Testis (tissue), 3 donors: Measurements from ENCODE around the gene HBEGF. TPM values are rescaled to one million over a fixed set of nuclear protein-coding genes. Genes with fewer than 3 reads are reported as not detected.
A peak's percentile ranks its signal among the peaks of the same experiment; 100 is the strongest.

Experiments
- DNase-seq: peaks from one replicate; pipeline ENCODE4 v3.0.0-alpha.2; 2019
- H3K27ac ChIP-seq, 2 donors: fragments of 200-600 bp; sonication (generic); one replicate each; pipeline ENCODE4 v1.5.1; 2019
- H3K27me3 ChIP-seq: fragments of 200-600 bp; sonication (generic); one replicate; pipeline ENCODE4 v1.5.1; 2019
- H3K36me3 ChIP-seq: fragments of 200-600 bp; sonication (generic); one replicate; pipeline ENCODE4 v1.5.1; 2017; ENCODE audit warnings: low read depth; ENCODE audit errors: missing control alignments
- H3K4me1 ChIP-seq: fragments of 200-600 bp; sonication (generic); one replicate; pipeline ENCODE4 v1.5.1; 2019
- H3K4me3 ChIP-seq, 2 donors: fragments of 200-600 bp; sonication (generic); one replicate each; pipeline ENCODE4 v1.5.1; 2017 to 2019
- H3K9me3 ChIP-seq: fragments of 200-600 bp; sonication (generic); one replicate; pipeline ENCODE4 v1.5.1; 2017
- CTCF ChIP-seq, 3 experiments: fragments of 450-650 bp in 2 of 3; fragments of 200-600 bp in 1 of 3; sonication (generic) in 1 of 3; IDR thresholded peaks; one replicate each; pipeline ENCODE4 v1.5.1; 2016 to 2019; ENCODE audit warnings: antibody characterized with exemption in 3 of 3, mild to moderate bottlenecking in 2 of 3, moderate library complexity in 1 of 3
- POLR2A ChIP-seq: fragments of 450-650 bp; IDR thresholded peaks from one replicate; pipeline ENCODE4 v1.6.1; 2017; ENCODE audit warnings: antibody characterized with exemption, mild to moderate bottlenecking, moderate library complexity
- WGBS, 2 donors: methylation state at CpG; one replicate each; pipeline ENCODE4 v1.1.5; 2018; 5-methylcytosine and 5-hydroxymethylcytosine counted together
- intact Hi-C: fragments of 100-400 bp; cut with DNase I; formaldehyde crosslinking; loops from one replicate; pipeline ENCODE4 v1.15.1; 2023; ENCODE audit warnings: low total_unique reads
- polyA plus RNA-seq: library from polyadenylated mRNA; stranded (reverse); fragments of 350-450 nt; fragmentation: Illumina TruSeq; extraction: RNeasy Lipid Tissue Mini Kit (QIAGEN cat#74804); gene quantifications from one replicate; pipeline ENCODE4 v1.2.3, GENCODE V29; 2014; ENCODE audit warnings: low read depth, low replicate concordance; ENCODE audit not compliant: insufficient read depth
- total RNA-seq, 2 donors: library from RNA; depleted of rRNA; stranded (reverse); fragments of >200 nt; gene quantifications; one replicate each; pipeline ENCODE4 v1.2.3, GENCODE V29; 2016

Gene HBEGF
- total and polyA plus RNA-seq, 3 donors from 2014 or later: 8.2 to 23.9 (median 23.2) TPM

- Histone ChIP-seq H3K4me3 (no peak overlapping the region), H3K9me3 (no peaks in the 10 kb centered on the region), H3K4me1 (peaks cover 21% of the 10 kb centered on the region), H3K36me3 (no peaks in the 10 kb centered on the region), H3K27ac (peak overlapping the region; percentile 60 to 72), H3K27me3 (no peaks in the 10 kb centered on the region)
- intact Hi-C loops: no loop called here
- DNase-seq: no peak
- no peak for TF ChIP-seq CTCF (IDR thresholded peaks at IDR 0.05)
- TF ChIP-seq POLR2A: no peak
- WGBS, 2 donors: 46 to 57% methylated on average over 4 of the region's 4 CpGs
Measured at GRCh38 chr5:140293091-140293848, 53.1 kb downstream of the HBEGF start.

GRCh38 chr5:140292212-140293036, 54.0 kb downstream of the HBEGF start:
- no peak for DNase-seq
- Histone ChIP-seq H3K4me1 (peaks cover 21% of the 10 kb centered on the region), H3K36me3 (no peaks in the 10 kb centered on the region), H3K27ac (peak overlapping the region; percentile 60 to 72), H3K4me3 (no peak overlapping the region), H3K9me3 (no peaks in the 10 kb centered on the region), H3K27me3 (no peaks in the 10 kb centered on the region)
- intact Hi-C loops: no loop called here
- WGBS, 2 donors: 67 to 91% methylated on average over 1 of the region's 1 CpG
- TF ChIP-seq CTCF (IDR thresholded peaks at IDR 0.05) (no peak), POLR2A (no peak)

GRCh38 chr5:140287801-140288521, 58.4 kb downstream of the HBEGF start:
- intact Hi-C loops: no loop called here
- H3K36me3 ChIP-seq: no peaks in the 10 kb centered on the region
- no peak overlapping the region for H3K27ac ChIP-seq
- TF ChIP-seq CTCF (IDR thresholded peaks at IDR 0.05) (no peak), POLR2A (no peak)
- WGBS, 2 donors: 89 to 91% methylated on average over 7 of the region's 7 CpGs
- peaks cover 9% of the 10 kb centered on the region for H3K4me1 ChIP-seq
- no peaks in the 10 kb centered on the region for H3K27me3 ChIP-seq
- no peak for DNase-seq
- no peak overlapping the region for H3K4me3 ChIP-seq
- no peaks in the 10 kb centered on the region for H3K9me3 ChIP-seq

- H3K4me3 ChIP-seq: no peak overlapping the region
- H3K4me1 ChIP-seq: no peaks in the 10 kb centered on the region
- intact Hi-C loops: no loop called here
- no peak for DNase-seq
- TF ChIP-seq POLR2A: no peak
- no peak for TF ChIP-seq CTCF (IDR thresholded peaks at IDR 0.05)
- H3K36me3 ChIP-seq: no peaks in the 10 kb centered on the region
- H3K27ac ChIP-seq: no peak overlapping the region
- WGBS, 2 donors: 87 to 90% methylated on average over 5 of the region's 5 CpGs
- H3K27me3 ChIP-seq: no peaks in the 10 kb centered on the region
- H3K9me3 ChIP-seq: no peaks in the 10 kb centered on the region
Measured at GRCh38 chr5:140286424-140286823, 60.0 kb downstream of the HBEGF start.
